ELR (cell line): ENCODE measurements around the gene MRNIP.

Experiments
- DNase-seq: peaks from one replicate; pipeline ENCODE4 v3.0.0-alpha.2; 2015; ENCODE audit warnings: low read depth

Gene MRNIP

GRCh38 chr5:179887802-179888201, 29.2 kb upstream of the MRNIP start:
- no peak for DNase-seq

- no peak for DNase-seq
These were observed 28.5 kb upstream of the MRNIP start for GRCh38 chr5:179887095-179887494.

DNA sequence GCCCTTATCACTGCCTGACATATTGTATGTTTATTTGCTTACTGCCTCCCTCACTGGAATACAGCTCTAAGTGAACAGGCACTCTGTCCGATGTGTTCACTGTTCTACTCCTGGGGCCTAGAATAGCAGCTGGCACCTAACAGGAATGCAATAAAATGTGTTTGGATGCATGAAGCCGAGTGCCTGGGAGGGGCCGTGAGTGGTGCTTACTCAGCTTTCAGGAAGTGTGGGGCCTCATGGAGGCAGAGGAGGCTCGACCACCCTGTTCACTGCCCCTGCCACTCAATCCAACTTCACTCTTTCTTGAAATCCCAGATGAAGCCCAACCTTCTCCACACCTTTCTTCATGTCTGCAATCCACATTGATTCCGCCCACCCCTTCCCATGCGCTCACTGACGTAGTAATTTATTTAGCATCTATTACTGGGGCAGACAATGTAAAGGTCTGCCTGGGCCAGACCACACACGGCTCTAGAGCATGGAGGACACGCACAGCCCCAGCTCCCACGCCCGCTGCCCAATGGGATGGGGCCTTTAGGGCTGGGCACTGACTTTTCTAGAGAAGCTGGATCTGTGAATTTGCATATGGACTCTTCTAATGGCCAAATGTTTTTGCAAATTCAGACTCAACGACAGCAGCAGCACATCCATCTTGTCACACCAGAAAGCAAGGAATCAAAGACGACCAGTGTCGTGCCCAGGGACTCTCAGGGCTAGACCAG, 27.7 kb upstream of the MRNIP start:
- DNase-seq = no peak

DNA sequence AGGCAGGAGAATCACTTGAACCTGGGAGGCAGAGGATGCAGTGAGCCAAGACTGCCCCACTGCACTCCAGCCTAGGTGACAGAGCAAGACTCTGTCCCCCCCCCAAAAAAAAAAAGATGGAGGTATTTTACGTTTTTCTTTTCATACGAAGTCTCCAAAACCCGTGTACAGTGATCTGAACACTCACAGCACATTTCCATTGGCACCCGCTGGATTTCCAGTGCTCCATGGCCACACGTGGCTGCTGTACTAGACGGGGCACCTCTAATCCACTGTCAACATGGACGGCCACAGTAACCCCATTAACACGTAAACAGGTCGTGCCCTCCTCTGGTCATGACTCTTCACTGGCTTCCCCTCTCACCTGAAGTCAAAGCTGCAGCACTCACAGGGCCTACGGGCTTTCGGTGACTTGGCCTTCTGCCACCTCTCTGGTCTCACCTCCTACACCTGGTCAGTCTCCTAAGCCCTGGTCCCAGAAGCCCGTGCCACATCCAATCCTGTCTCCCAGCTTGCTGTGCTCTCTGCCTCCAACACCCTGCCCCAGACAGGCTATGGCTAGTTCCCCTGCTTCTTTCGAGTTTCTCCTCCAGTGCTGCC, 27.0 kb upstream of the MRNIP start:
- no peak for DNase-seq

- no peak for DNase-seq
These were observed 24.5 kb upstream of the MRNIP start for GRCh38 chr5:179883163-179883562.

GRCh38 chr5:179882338-179882737, 23.7 kb upstream of the MRNIP start:
- DNase-seq = no peak

DNA sequence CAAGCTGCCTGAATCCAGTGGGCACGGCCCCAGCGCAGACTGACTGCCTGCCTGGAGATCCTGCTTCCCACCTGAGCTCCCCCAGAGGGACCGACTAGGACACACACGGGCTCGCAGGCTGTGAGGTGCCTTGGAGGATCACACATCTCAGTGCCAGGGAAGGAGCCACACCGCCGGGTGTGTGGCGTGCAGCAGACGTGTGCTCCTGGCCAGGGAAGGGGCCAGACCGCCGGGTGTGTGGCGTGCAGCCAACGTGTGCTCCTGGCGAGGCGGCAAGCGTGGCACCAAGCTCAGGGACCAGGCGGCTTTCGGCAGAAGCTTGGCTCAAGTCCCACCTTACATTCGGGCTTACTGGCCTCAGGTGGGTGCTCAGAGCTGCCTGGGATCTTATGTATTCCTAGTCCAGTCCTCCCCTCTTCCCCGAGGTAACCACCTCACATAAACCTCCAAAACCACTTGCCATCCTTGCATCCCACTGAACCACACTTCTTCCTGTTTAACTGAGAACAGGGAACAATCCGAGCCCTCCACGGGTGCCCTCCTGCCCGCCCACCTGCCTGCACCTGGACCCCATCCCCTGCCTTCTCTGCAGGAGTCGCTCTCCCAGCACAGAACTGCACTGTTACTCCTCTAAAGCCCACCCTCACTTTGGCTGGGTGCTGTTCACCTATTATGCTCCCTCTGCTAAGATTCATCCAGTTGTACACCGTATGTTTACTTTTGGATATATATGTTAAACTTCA, 22.4 kb upstream of the MRNIP start:
- DNase-seq = no peak

- no peak for DNase-seq
These were observed 21.5 kb upstream of the MRNIP start for GRCh38 chr5:179880066-179880650.

DNA sequence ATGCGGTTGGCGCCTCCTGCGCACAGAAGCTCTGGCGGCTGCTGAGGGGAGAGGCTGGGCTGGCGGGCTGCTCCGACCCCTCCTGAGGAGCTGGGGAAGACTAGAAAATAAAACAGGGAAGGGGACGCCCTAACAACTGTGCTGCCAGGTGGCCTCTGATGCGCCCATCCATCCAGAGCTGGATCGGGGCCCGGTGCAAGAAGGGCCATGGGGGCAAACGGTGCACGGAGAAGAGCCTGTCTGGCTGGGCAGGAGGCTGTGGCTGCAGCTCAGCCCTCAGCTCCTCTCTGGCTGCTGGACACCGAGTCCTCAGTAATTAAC, 21.0 kb upstream of the MRNIP start:
- no peak for DNase-seq

- no peak for DNase-seq
These were observed 20.5 kb upstream of the MRNIP start for GRCh38 chr5:179879003-179879689.

DNA sequence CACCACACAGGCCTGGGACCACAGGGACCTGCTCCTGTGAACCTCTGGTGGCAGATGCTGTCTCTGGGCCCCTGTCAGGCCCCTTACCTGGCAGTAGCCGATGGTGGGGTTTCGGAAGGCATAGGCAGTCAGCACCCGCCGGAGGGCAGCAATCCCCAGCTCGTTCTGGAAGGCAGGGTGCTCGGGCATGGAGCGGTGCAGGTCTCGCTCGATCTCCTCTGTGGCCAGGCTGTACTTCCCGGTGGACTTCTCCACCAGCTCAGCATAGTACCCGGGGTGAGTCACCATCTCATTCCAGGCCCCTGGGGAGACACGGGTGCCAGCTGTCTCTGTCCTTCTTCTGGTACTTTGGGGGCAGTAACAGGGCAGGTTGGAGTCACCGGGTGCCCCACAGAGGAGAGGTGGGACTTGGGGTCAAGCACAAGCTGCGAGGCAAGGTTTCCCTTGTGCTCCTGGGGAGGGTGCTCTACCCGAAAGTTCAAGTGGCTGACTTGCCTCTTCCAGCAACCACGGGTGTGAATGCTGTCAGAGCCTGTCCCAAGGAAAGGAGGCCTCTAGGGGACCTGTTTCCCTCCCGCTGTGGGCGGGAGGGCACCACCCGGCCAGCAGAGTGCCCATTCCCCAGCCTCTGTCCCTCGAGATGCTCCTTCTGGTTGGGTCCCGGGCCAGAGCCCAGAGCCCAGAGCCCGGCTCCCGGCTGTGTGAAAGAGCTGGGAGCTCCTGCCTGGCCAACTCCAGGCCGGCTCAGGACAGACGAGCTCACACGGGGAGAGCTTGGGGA, 19.8 kb upstream of the MRNIP start:
- DNase-seq = no peak

GRCh38 chr5:179876610-179876952, 18.0 kb upstream of the MRNIP start:
- no peak for DNase-seq

GRCh38 chr5:179875741-179876609, 17.4 kb upstream of the MRNIP start:
- no peak for DNase-seq

GRCh38 chr5:179874536-179875292, 16.1 kb upstream of the MRNIP start:
- no peak for DNase-seq

GRCh38 chr5:179874136-179874535, 15.5 kb upstream of the MRNIP start:
- DNase-seq = no peak

- DNase-seq = no peak
These were observed 15.0 kb upstream of the MRNIP start for GRCh38 chr5:179873588-179874110.

- DNase-seq = no peak
These were observed 14.4 kb upstream of the MRNIP start for GRCh38 chr5:179872828-179873575.

GRCh38 chr5:179872055-179872827, 13.6 kb upstream of the MRNIP start:
- no peak for DNase-seq
